ENCODE measurements around the gene TMEM134. TPM values are rescaled to one million over a fixed set of nuclear protein-coding genes. Genes with fewer than 3 reads are reported as not detected.

The TMEM134 gene
- total and polyA plus RNA-seq, 9 of the 15 experiments (the other 6 are each of a cell fraction or from before 2014, with no cell fraction given), result 0.63 to 48.4 (median 10.7) TPM

GRCh38 chr11:67464411-67465188 lies 4.5 kb downstream of the TMEM134 start (continued):
- 0 out of 2 replicates have a peak, but pooled peaks have one; percentile 7 for TF ChIP-seq MYC (IDR thresholded peaks at IDR 0.05; ENCODE audit: low read depth, low read length)
- TF ChIP-seq MYC (CRISPR knock-in tag; IDR thresholded peaks at IDR 0.05; ENCODE audit: borderline replicate concordance, low read depth), result no peak

GRCh38 chr11:67463680-67464410 lies 5.2 kb downstream of the TMEM134 start:
- H3K9ac ChIP-seq (ENCODE audit: insufficient read depth in 1 of 2, low read depth in 2 of 2, low read length in 2 of 2), result peak overlapping the region; percentile 78 to 87
- in situ Hi-C loops (cut with MboI), result no loop called here
- BruUV-seq (replicated peaks), result TSS peak; percentile 84
- no peak for TF ChIP-seq PURB (CRISPR knock-in tag; IDR thresholded peaks at IDR 0.05; ENCODE audit: low read depth)
- no peak for TF ChIP-seq ZNF398 (CRISPR knock-in tag; IDR thresholded peaks at IDR 0.05)
- TF ChIP-seq SNRNP70 (optimal IDR thresholded peaks at IDR 0.05; ENCODE audit: low read depth, low read length), result no peak
- no peak for TF ChIP-seq FIP1L1 (IDR thresholded peaks at IDR 0.05; ENCODE audit: low read depth, low read length, poor library complexity, severe bottlenecking)
- TF ChIP-seq CLOCK (CRISPR knock-in tag; IDR thresholded peaks at IDR 0.05; ENCODE audit: borderline replicate concordance), result no peak
- no peak for TF ChIP-seq NCOR1 (IDR thresholded peaks at IDR 0.05)
- no peak for TF ChIP-seq SIRT6 (IDR thresholded peaks at IDR 0.05; ENCODE audit: low read depth, low read length)
- no peak for TF ChIP-seq PYGO2 (tag; IDR thresholded peaks at IDR 0.05)
- TF ChIP-seq DIDO1 (tag; IDR thresholded peaks at IDR 0.05; ENCODE audit: low read depth), result no peak
- TF ChIP-seq THAP7 (CRISPR knock-in tag; IDR thresholded peaks at IDR 0.05), result no peak
- no peak for TF ChIP-seq PHF21A (IDR thresholded peaks at IDR 0.05; ENCODE audit: borderline replicate concordance, low read depth)

More at GRCh38 chr11:67463680-67464410, 5.2 kb downstream of the TMEM134 start:
- 19% methylated on average over 19 of the region's 20 CpGs for WGBS (ENCODE audit: insufficient coverage, low coverage, missing lambda C conversion rate)
- no peaks in the 10 kb centered on the region for H4K20me1 ChIP-seq (replicated peaks; ENCODE audit: control insufficient read depth, insufficient read depth, low read length)
- H3K36me3 ChIP-seq (ENCODE audit: control insufficient read depth, insufficient read depth, low read length), result no peaks in the 10 kb centered on the region
- POLR2A ChIA-PET, result interaction anchor here (0.6 to 1.8 kb wide), 4 partner anchors 12 to 36 kb away, joined by 4 to 5 read pairs (median 4); partner anchors contain the start of gene RPS6KB2
- peak overlapping the region; percentile 84 for H2AFZ ChIP-seq (ENCODE audit: low read depth, low read length)
- H3K9me3 ChIP-seq (replicated peaks; ENCODE audit: control insufficient read depth, insufficient read depth, low read depth, low read length), result no peaks in the 10 kb centered on the region
- DNase-seq (ENCODE audit: extremely low read depth in 1 of 4, low spot score in 3 of 4) (peak; percentile 73 to 86 (median 80)), ATAC-seq (peak; percentile 75), FAIRE-seq (no peak)
- intact Hi-C loops (cut with micrococcal nuclease), result no loop called here
- peaks cover 12% of the 10 kb centered on the region for H3K79me2 ChIP-seq (ENCODE audit: control insufficient read depth, insufficient read depth, low read length)
- H3K27me3 ChIP-seq (ENCODE audit: control insufficient read depth in 2 of 2, insufficient read depth in 2 of 2, low read length in 2 of 2), result no peaks in the 10 kb centered on the region
- H3K9me1 ChIP-seq (ENCODE audit: control insufficient read depth, insufficient read depth, low read length), result no peaks in the 10 kb centered on the region
- peak overlapping the region; percentile 75 for H3K4me3 ChIP-seq
- peaks cover 20 to 48% of the 10 kb centered on the region in 2 experiments; a peak in 4 of 5 replicates for H3K4me1 ChIP-seq (replicated peaks in 1 of 2; ENCODE audit: control insufficient read depth in 2 of 2, insufficient read depth in 2 of 2, low read length in 2 of 2)
- H3K4me2 ChIP-seq (ENCODE audit: insufficient read depth, low read length), result peak overlapping the region; percentile 80
- peak overlapping the region; percentile 86 for H3K27ac ChIP-seq (ENCODE audit: extremely low read depth, low read depth, low read length)
- CTCF ChIA-PET (ENCODE audit: low intra/inter-chr PET ratio), result no interaction called here

All from K562 (cell line).